Parathyroid adenoma (tissue), 2 donors: Measurements from ENCODE around the gene CNTN6.

ENCODE experiments used
- H2AFZ ChIP-seq: fragments of 300-600 bp; sonication (generic); one replicate; pipeline ENCODE4 v1.7.0; 2017; ENCODE audit warnings: antibody characterized with exemption, mild to moderate bottlenecking
- H3K27ac ChIP-seq: fragments of 300-600 bp; sonication (generic); one replicate; pipeline ENCODE4 v1.7.0; 2017
- H3K27me3 ChIP-seq: fragments of 300-600 bp; sonication (generic); one replicate; pipeline ENCODE4 v1.7.0; 2017; ENCODE audit warnings: low read length; ENCODE audit not compliant: control insufficient read depth, insufficient read depth
- H3K36me3 ChIP-seq: fragments of 300-600 bp; sonication (generic); one replicate; pipeline ENCODE4 v1.7.0; 2017; ENCODE audit warnings: low read length; ENCODE audit not compliant: control insufficient read depth, insufficient read depth
- H3K4me1 ChIP-seq: fragments of 300-600 bp; sonication (generic); one replicate; pipeline ENCODE4 v1.7.0; 2017; ENCODE audit warnings: control low read depth
- H3K4me2 ChIP-seq: fragments of 300-600 bp; sonication (generic); one replicate; pipeline ENCODE4 v1.7.0; 2017; ENCODE audit warnings: low read length
- H3K4me3 ChIP-seq: fragments of 300-600 bp; sonication (generic); one replicate; pipeline ENCODE4 v1.7.0; 2017; ENCODE audit warnings: low read depth, low read length
- H3K79me2 ChIP-seq: fragments of 300-600 bp; sonication (generic); one replicate; pipeline ENCODE4 v1.7.0; 2017; ENCODE audit warnings: control low read depth
- H3K9ac ChIP-seq: fragments of 300-600 bp; sonication (generic); one replicate; pipeline ENCODE4 v1.7.0; 2017; ENCODE audit warnings: mild to moderate bottlenecking
- H3K9me3 ChIP-seq: fragments of 300-600 bp; sonication (generic); one replicate; pipeline ENCODE4 v1.7.0; 2017; ENCODE audit warnings: low read length; ENCODE audit not compliant: control insufficient read depth
- CTCF ChIP-seq: fragments of 300-600 bp; sonication (generic); IDR thresholded peaks from one replicate; pipeline ENCODE4 v1.7.0; 2017; ENCODE audit warnings: antibody characterized with exemption, mild to moderate bottlenecking
- donor health status: primary hyperparathyroidism.

CNTN6 gene

GRCh38 chr3:1092771-1093170, at the start of gene CNTN6:
Gene CNTN6 (plus strand): TSS chr3:1093024. CDS start chr3:1148009, 54,985 bp downstream.
- Histone ChIP-seq H2AFZ (no peak within 1 kb of the TSS), H3K27me3 (no peaks in the 10 kb centered on the region), H3K4me3 (no peak within 1 kb of the TSS), H3K4me2 (no peak within 1 kb of the TSS), H3K9ac (no peak within 1 kb of the TSS), H3K36me3 (no peaks in the 10 kb centered on the region), H3K79me2 (no peaks in the 10 kb centered on the region), H3K9me3 (no peaks in the 10 kb centered on the region), H3K4me1 (no peaks in the 10 kb centered on the region), H3K27ac (no peak within 1 kb of the TSS)
- no peak for TF ChIP-seq CTCF

GRCh38 chr3:1048558-1048957, 44.3 kb upstream of the CNTN6 start:
- H3K9ac ChIP-seq, result no peak overlapping the region
- H3K27me3 ChIP-seq, result no peaks in the 10 kb centered on the region
- no peak overlapping the region for H3K4me2 ChIP-seq
- H2AFZ ChIP-seq, result no peak overlapping the region
- no peak overlapping the region for H3K27ac ChIP-seq
- no peak for TF ChIP-seq CTCF
- no peak overlapping the region for H3K4me3 ChIP-seq
- no peaks in the 10 kb centered on the region for H3K79me2 ChIP-seq
- no peaks in the 10 kb centered on the region for H3K36me3 ChIP-seq
- H3K4me1 ChIP-seq, result no peaks in the 10 kb centered on the region
- no peaks in the 10 kb centered on the region for H3K9me3 ChIP-seq

GRCh38 chr3:1055870-1056269, 37.0 kb upstream of the CNTN6 start:
- no peak for TF ChIP-seq CTCF
- H3K36me3 ChIP-seq, result no peaks in the 10 kb centered on the region
- no peak overlapping the region for H2AFZ ChIP-seq
- no peaks in the 10 kb centered on the region for H3K4me1 ChIP-seq
- H3K9me3 ChIP-seq, result no peaks in the 10 kb centered on the region
- no peak overlapping the region for H3K4me3 ChIP-seq
- H3K4me2 ChIP-seq, result no peak overlapping the region
- no peaks in the 10 kb centered on the region for H3K79me2 ChIP-seq
- no peak overlapping the region for H3K27ac ChIP-seq
- no peak overlapping the region for H3K9ac ChIP-seq
- H3K27me3 ChIP-seq, result no peaks in the 10 kb centered on the region

GRCh38 chr3:1056744-1057143, 36.1 kb upstream of the CNTN6 start:
- no peaks in the 10 kb centered on the region for H3K9me3 ChIP-seq
- H3K4me1 ChIP-seq, result no peaks in the 10 kb centered on the region
- H3K9ac ChIP-seq, result no peak overlapping the region
- no peaks in the 10 kb centered on the region for H3K27me3 ChIP-seq
- no peak overlapping the region for H2AFZ ChIP-seq
- H3K4me2 ChIP-seq, result no peak overlapping the region
- no peaks in the 10 kb centered on the region for H3K79me2 ChIP-seq
- H3K27ac ChIP-seq, result no peak overlapping the region
- no peak overlapping the region for H3K4me3 ChIP-seq
- no peak for TF ChIP-seq CTCF
- no peaks in the 10 kb centered on the region for H3K36me3 ChIP-seq

GRCh38 chr3:1057436-1057835, 35.4 kb upstream of the CNTN6 start:
- Histone ChIP-seq H3K79me2 (no peaks in the 10 kb centered on the region), H3K4me3 (no peak overlapping the region), H3K9ac (no peak overlapping the region), H3K4me2 (no peak overlapping the region), H3K27ac (no peak overlapping the region), H3K4me1 (no peaks in the 10 kb centered on the region), H2AFZ (no peak overlapping the region), H3K27me3 (no peaks in the 10 kb centered on the region), H3K9me3 (no peaks in the 10 kb centered on the region), H3K36me3 (no peaks in the 10 kb centered on the region)
- no peak for TF ChIP-seq CTCF
